HL-60/S4 treated with phorbol 12-myristate 13-acetate at 8.2 ng/mL for 4 days and 3 days (cell line): ENCODE results near the gene UBE2J2.
"Not testable (repeated sequence)": the region's sequence is repeated elsewhere in the genome, so short reads cannot be mapped to it uniquely, and the experiment has no call there.

ENCODE experiments used
- in situ Hi-C: fragments of 300-500 bp; cut with MboI; formaldehyde crosslinking; loops from 2 replicates; pipeline ENCODE4 v1.15.0; 2022; ENCODE audit warnings: low sequenced_read_pairs

UBE2J2 gene

DNA sequence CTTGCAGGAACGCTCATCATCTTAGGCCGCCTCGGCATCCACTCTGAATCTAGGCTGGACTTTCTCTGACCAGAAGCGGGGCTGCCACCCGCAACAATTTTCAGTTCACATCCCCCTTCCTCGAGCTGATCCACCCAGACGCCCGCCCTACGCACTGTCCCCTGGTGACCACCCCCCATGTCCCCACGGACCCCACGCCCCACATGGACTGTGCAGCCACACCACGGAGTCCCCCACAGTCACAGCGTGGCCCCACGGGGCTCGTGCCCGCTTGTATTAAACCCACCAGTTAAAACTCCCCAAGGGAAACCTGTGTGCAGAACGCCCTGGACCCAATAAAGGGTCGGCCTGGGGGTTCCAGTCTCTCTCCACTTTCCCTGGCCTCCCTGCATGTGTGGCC, 14.1 kb downstream of the UBE2J2 start:
- in situ Hi-C loops: no loop called here

GRCh38 chr1:1259119-1259488, 14.6 kb downstream of the UBE2J2 start:
- in situ Hi-C loops: no loop called here

DNA sequence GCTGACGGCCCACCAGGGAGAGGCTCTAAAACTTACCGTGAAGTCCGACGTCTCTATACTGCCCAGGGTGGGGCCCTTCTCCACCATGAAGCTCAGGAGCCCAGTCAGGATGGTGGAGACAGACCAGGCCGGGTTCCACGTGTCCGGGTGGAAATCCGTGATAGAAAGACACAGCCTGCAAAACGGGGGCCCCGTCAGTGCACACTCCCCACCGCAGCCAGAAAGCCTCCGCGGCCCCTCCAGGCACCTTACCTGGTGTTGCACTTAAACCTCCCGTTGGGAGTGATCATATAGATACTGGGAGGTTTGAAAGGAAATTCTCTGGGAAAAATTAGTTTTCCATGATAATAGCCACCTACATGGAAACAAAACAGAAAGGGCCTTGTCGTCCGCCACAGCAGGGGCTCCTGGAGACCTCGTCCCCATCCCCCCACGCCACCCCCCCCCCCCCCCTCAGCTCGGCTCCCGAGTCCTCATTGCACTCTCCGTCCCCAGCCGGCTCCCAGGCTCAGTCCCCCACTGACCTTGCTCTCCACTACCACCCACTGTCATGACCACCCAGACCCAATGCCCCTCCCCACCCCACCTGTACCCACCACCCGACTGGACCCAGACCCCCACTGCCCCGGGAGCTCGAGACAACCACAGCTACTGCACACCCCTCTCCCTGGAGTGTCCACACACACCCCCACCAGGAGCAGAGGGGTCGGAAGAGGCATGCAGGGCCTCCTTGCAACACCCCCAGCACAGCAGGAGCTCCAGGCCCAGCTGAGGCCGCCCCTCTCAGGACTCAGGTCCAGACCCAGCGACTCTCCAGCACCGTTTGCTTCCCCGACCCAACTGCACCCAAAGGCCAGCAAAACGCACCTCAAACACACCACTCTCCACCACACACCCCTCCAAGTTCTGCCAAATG, 16.4 kb downstream of the UBE2J2 start:
- in situ Hi-C loops: no loop called here

DNA sequence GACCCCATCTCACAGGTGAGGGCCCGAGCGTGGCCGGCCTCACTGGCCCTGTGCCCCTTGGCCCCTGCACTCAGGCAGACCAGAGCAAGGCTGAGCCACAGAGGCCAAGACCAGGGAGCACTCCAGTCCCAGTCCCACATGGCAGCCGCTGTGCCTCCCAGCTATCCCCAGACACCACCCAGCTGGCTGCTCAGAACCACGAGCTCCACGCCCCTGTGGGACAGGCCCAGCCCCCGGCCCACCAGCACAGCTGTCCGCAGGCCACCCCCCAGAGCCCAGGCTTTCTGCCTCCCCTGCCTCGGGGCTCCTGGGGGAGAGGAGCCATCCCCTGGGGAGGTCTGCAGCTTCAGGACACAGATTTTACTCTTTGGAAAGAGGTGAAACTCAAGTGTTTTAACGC, 18.0 kb downstream of the UBE2J2 start:
- in situ Hi-C loops: no loop called here

DNA sequence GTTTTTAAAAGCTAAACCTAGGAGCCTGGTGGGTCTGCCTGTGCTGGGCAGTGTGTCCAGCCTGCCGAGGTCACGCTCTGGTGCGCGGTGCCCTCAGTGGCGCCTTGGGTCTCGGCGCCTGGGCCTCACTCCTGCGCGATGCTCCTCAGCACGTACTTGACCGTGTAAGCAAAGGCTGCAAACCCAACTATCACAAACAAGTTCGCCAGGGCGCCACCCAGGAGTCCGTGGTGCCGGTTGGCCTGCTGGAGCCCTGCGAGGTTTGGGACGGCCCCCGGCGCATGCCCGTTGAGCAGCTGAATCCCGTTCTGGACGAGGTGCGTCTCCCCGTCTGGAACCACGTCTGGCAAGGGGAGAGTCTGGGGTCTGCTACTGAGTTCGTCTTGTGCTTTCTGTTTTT, 18.6 kb downstream of the UBE2J2 start:
- in situ Hi-C loops: no loop called here

DNA sequence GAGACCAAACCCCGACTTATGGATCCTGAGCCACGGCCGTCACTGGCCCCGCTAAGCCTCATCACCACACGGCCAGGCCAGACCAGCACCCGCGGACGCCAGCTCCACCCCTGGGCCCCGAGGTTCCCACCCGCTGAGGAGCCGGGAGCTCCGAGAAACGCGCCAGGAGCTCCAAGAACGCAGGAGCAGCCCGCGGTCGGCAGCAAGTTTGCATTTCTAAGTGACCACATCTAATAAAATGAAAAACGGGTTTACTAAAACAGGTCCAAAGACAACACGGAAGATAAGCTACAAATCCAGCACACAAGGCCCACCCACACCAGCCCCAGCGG, 19.0 kb downstream of the UBE2J2 start:
- in situ Hi-C loops: no loop called here

DNA sequence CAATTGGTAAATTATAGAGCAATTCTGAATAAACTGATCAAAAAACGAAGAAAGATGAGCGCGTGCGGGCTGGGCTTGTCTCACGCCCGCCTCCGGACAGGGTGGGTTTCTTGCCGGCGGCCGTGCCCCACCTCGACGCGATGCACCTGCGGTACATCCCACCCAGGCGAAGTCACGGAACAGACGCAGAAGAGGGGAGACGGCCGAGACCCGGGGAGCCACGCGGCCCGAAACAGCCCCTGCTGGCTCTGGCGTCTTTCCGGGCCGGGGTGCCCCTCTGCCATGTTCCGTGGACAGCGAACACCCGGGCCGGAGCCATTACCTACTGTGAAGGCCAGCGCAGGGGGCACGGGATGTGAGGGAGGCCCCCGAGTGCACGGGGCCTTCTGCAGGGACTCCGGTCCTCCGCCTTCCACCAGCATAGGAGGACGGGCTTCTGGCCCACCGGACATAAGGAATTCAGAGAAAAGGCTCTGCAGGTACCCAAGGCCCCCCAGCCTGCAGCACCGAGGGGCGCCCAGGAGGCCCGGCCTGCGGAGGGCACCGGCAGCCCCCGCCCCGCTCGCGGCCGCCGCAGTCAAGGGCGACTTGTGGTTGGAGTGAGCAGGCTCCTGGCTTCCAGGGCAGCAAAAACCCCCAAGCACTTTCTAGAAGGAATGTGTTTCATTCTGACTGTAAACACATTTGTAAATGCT, 19.5 kb downstream of the UBE2J2 start:
- in situ Hi-C loops: no loop called here

- in situ Hi-C loops: no loop called here
These were observed 20.3 kb downstream of the UBE2J2 start for GRCh38 chr1:1253314-1253713.

GRCh38 chr1:1250786-1251284, 22.8 kb downstream of the UBE2J2 start:
- in situ Hi-C loops: no loop called here

GRCh38 chr1:1248009-1248913, 25.4 kb downstream of the UBE2J2 start:
- in situ Hi-C loops: not testable (repeated sequence)

DNA sequence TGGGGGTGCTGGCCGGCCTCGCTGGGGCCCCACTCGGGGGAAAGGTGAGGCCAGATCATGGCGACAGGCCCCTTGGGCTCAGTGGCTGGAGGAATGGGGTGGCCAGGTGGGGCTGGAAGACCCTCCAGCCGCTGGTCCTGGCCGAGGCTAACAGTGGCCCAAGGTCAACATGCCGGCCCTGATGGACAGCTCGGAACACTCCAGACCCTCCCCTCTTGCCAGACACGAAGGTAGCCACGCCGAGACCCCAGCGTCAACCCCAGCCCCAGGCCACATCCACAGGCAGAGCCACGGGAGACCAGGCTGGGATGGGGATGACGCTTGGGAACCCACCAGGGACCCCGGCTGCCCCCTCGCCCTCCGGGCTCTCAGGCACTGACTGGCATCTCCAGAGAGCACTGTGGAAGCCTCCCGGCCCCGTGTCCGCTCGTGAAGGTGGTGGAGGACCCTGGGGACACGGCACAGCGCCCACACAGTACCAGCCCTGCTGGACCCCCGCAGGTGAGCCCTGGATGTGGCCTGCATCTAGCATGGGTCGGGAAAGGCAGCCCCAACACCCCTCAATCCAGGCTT, 26.2 kb downstream of the UBE2J2 start:
- in situ Hi-C loops: no loop called here

DNA sequence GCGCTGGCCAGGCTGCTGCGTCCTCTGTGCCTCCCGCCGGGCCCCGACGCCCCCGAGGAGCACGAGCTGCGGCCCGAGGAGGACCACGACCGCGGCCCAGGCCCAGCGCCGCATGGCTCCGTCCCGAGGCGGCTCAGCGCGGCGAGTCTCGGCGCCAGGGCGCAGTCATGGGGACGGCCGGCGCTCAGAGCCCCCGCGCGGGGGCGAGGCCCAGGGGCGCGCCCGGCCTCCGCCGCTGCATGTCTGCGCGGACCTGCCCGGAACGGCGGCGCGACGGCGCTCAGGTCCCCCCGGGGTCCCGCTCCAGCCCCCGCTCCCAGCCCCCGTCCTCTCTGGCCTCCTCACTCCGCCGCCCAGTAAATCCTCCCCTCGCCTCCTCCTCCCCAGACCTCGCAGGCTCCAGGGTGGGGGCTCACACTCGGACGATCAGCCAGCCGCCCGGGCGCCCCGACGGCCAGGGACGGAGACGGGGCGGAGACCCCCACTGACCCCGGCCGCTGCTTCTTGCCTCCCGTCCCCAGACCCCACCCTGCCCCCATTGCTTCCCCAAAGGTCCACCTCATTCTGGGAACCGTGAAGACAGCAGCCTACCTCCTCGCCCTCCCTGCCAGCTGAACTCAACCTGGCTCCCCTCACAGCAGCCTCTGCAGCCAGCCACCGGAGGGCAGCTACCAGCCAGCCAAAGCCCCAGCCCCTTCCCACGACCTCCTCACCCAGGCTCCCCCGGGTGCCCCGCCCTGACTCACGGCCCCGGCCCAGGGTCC, 26.9 kb downstream of the UBE2J2 start, which contains the start of gene C1QTNF12:
C1QTNF12 (minus strand) TSS at position 146 of the 764 bp plus-strand sequence; CDS start at position 114, 32 bp downstream.
- in situ Hi-C loops: no loop called here

GRCh38 chr1:1245817-1246576, 27.7 kb downstream of the UBE2J2 start:
- in situ Hi-C loops: no loop called here

GRCh38 chr1:1245178-1245816, 28.4 kb downstream of the UBE2J2 start:
- in situ Hi-C loops: no loop called here

DNA sequence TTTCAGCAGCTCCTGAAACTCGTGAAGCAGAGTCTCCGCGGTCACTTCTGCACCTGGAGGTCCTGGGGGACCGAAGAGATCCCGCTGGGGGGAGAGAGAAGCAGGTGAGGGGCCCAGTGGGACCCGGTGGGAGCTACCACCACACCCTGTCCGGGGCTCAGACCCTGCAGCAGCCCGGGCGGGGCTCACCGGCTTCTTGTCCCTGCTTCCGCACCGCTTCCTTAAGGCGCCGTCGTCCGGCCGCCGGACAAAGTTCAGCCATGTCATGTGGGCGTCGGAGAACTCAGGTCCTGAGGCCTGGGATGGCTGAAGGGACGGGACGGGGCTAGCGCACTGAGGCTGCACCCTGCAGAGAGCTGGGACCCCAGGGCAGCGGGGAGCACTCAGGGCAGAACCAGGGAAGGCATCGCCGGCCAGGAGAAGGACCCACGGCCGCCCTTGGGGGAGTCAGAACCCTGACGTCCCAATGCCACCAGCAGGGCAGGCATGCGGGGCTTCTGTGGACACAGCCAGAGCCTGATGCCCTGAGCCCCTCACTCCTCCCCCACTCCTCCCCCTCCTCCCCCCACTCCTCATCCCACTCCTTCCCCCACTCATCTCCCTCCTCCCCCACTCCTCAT, 29.4 kb downstream of the UBE2J2 start:
- in situ Hi-C loops: no loop called here

- in situ Hi-C loops: no loop called here
These were observed 29.9 kb downstream of the UBE2J2 start for GRCh38 chr1:1243807-1244191.

DNA sequence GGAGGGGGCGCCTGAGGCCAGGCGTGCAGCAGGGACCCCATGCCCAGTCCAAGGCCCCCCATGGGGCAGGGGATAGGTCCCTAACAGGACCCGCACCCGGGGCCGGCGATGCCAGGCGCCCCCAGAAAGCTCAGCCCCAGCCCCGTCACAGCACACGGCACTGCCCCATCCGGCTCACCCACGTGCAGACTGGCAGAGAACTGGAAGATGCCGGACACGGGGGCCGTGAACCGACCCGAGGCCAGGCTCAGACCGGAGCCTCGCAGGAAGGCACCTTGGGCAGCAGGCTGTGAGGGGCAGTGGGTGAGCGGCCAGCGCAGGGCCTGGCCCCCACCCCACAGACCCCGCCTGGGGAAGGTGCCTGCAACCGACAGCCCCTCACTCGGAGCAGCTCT, 30.4 kb downstream of the UBE2J2 start:
- in situ Hi-C loops: no loop called here
